Heart left ventricle (tissue), 16 donors: Measurements from ENCODE around the gene PCDHA6. TPM values are rescaled to one million over a fixed set of nuclear protein-coding genes. Genes with fewer than 3 reads are reported as not detected.
"Not testable (repeated sequence)": the region's sequence is repeated elsewhere in the genome, so short reads cannot be mapped to it uniquely, and the experiment has no call there.

Source experiments
- ATAC-seq, 4 donors: fragments of 200-7000 bp; cut with Tn5 transposase; one replicate each; pipeline ENCODE4 v1.9.1; 2020 to 2022; ENCODE audit warnings: moderate library complexity in 4 of 4, mild to moderate bottlenecking in 3 of 4, moderate number of reproducible peaks in 1 of 4
- DNase-seq, 5 donors: peaks; one replicate each; pipeline ENCODE4 v3.0.0-alpha.2; 2020
- H3K27ac ChIP-seq, 12 donors: fragments of 200-600 bp; sonication (generic) in 4 of 12; one replicate each; pipeline versions ENCODE4 v1.5.0 to v1.8.0; 2016 to 2022; ENCODE audit warnings: mild to moderate bottlenecking in 2 of 12
- H3K27me3 ChIP-seq, 9 donors: fragments of 200-600 bp; sonication (generic) in 2 of 9; one replicate each; pipeline versions ENCODE4 v1.5.1 to v1.8.0; 2016 to 2022; ENCODE audit warnings: mild to moderate bottlenecking in 3 of 9
- H3K36me3 ChIP-seq, 9 donors: fragments of 200-600 bp; sonication (generic) in 2 of 9; one replicate each; pipeline versions ENCODE4 v1.5.0 to v1.8.0; 2018 to 2022; ENCODE audit warnings: mild to moderate bottlenecking in 2 of 9
- H3K4me1 ChIP-seq, 12 donors: fragments of 200-600 bp; sonication (generic) in 4 of 12; one replicate each; pipeline versions ENCODE4 v1.5.0 to v1.8.0; 2016 to 2022; ENCODE audit warnings: mild to moderate bottlenecking in 3 of 12
- H3K4me3 ChIP-seq, 12 donors: fragments of 200-600 bp; sonication (generic) in 4 of 12; one replicate each; pipeline versions ENCODE4 v1.5.0 to v1.8.0; 2017 to 2022; ENCODE audit warnings: mild to moderate bottlenecking in 9 of 12, moderate library complexity in 4 of 12
- H3K9me3 ChIP-seq, 12 donors: fragments of 200-600 bp; sonication (generic) in 4 of 12; one replicate each; pipeline versions ENCODE4 v1.5.0 to v1.8.0; 2016 to 2022; ENCODE audit warnings: mild to moderate bottlenecking in 1 of 12
- POLR2A ChIP-seq, 2 donors: fragments of 450-650 bp; IDR thresholded peaks; one replicate each; pipeline ENCODE4 v1.6.1; 2017; ENCODE audit warnings: antibody characterized with exemption in 2 of 2, mild to moderate bottlenecking in 2 of 2, moderate library complexity in 2 of 2
- WGBS, 4 donors: extraction: QIAGEN DNeasy Blood & Tissue Kit in 2 of 4; methylation state at CpG; one replicate each; pipeline versions ENCODE4 v1.1.5 to v1.1.7; 2013 to 2018; 5-methylcytosine and 5-hydroxymethylcytosine counted together
- intact Hi-C, 10 donors: fragments of 100-400 bp; cut with DNase I; formaldehyde crosslinking; loops; one replicate each; pipeline versions ENCODE4 v1.11.1 to v1.14.2; 2022
- polyA plus RNA-seq, 2 donors: library from polyadenylated mRNA; stranded (reverse); fragments of 200-250 nt; gene quantifications; one replicate each; pipeline ENCODE4 v1.2.3, GENCODE V29; 2013
- total RNA-seq, 9 donors: library from RNA; depleted of rRNA in 2 of 9; stranded (reverse); fragments of >200 nt in 2 of 9; fragmentation: NEBNext Ultra II Directional in 3 of 9; extraction: Animal tissue kit (Norgen Biotek cat#: 25700) in 3 of 9; gene quantifications; one replicate each; pipeline versions ENCODE4 v1.1.0 to v1.2.4, GENCODE V29; 2016 to 2023
- TF ChIP-seq, protein P1 (sequence below), 12 donors: fragments of 200-600 bp; sonication (generic) in 4 of 12; IDR thresholded peaks; one replicate each; pipeline versions ENCODE4 v1.5.0 to v1.8.0; 2018 to 2022; ENCODE audit warnings: antibody characterized with exemption in 12 of 12, mild to moderate bottlenecking in 5 of 12
- donor health status: ischemic (EF 13 %, LVEDD 7.1; RV severe dilation, severe dysfunction).
- donor health status: healthy with polysubstance abuse.
- donor health status: DM: no; HTN: yes; CAD: no.
- donor health status: DM: no; HTN: no; CAD: no.
- donor health status: ischemic (EF 25% LVEDD 6.9; RV normal size, moderate dysfunction).
- donor health status: ischemic (EF 25% LVEDD 5.7; RV mildly dilated, moderate dysfunction).
- donor health status: healthy.
- donor health status: DM: yes; HTN: yes; CAD: no.
- donor health status: ischemic (EF 35%, LVEDD 5.7; RV mildly dilated, moderate dysfunction).
- donor health status: nonischemic (EF 11% LVEDD 7.7; RV severe dilation, severe dysfunction).
- donor health status: DM: yes; HTN: yes; CAD: no.
- donor health status: PGD.
- donor health status: ischemic (EF 29% LVEDD 5.4; RV normal size, mild dysfunction).
- donor health status: nonischemic (EF 23%, LVEDD 6.1; RV moderate dilation, normal function).

The PCDHA6 gene
- total and polyA plus RNA-seq, 11 donors, result 0.10 to 0.36 (median 0.29) TPM; not detected in 5

DNA sequence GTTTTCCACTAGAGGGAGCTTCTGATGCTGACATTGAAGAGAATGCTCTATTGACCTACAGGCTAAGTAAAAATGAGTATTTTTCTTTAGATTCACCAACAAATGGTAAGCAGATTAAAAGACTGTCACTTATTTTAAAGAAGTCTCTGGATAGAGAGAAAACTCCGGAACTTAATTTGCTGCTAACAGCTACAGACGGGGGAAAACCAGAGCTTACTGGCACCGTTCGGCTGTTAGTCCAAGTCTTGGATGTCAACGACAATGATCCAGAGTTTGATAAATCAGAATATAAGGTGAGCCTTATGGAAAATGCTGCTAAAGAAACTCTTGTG is 41.8 kb downstream of the PCDHA6 start:
- no peak for TF ChIP-seq POLR2A (IDR thresholded peaks at IDR 0.05)
- TF ChIP-seq, protein P1, sequence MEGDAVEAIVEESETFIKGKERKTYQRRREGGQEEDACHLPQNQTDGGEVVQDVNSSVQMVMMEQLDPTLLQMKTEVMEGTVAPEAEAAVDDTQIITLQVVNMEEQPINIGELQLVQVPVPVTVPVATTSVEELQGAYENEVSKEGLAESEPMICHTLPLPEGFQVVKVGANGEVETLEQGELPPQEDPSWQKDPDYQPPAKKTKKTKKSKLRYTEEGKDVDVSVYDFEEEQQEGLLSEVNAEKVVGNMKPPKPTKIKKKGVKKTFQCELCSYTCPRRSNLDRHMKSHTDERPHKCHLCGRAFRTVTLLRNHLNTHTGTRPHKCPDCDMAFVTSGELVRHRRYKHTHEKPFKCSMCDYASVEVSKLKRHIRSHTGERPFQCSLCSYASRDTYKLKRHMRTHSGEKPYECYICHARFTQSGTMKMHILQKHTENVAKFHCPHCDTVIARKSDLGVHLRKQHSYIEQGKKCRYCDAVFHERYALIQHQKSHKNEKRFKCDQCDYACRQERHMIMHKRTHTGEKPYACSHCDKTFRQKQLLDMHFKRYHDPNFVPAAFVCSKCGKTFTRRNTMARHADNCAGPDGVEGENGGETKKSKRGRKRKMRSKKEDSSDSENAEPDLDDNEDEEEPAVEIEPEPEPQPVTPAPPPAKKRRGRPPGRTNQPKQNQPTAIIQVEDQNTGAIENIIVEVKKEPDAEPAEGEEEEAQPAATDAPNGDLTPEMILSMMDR (IDR thresholded peaks at IDR 0.05), result peak in 2 of 12 donors; percentile 7 to 18
- no peak for ATAC-seq
- intact Hi-C loops, result loop anchor here in 2 of 10 donors (5.0 to 10.0 kb wide), 2 partner anchors 173 to 175 kb away; no protein-coding TSS in a partner anchor
- peaks cover 0 to 81% (median 13%) of the 10 kb centered on the region in 9 donors for H3K27me3 ChIP-seq
- no peak overlapping the region for H3K4me3 ChIP-seq
- 50 to 57% (median 52%) methylated on average over 5 of the region's 5 CpGs for WGBS, 4 donors
- no peaks in the 10 kb centered on the region for H3K4me1 ChIP-seq
- H3K36me3 ChIP-seq, result no peaks in the 10 kb centered on the region
- no peak overlapping the region for H3K27ac ChIP-seq
- no peak for DNase-seq
- peaks cover 0 to 30% (median 15%) of the 10 kb centered on the region in 12 donors for H3K9me3 ChIP-seq

DNA sequence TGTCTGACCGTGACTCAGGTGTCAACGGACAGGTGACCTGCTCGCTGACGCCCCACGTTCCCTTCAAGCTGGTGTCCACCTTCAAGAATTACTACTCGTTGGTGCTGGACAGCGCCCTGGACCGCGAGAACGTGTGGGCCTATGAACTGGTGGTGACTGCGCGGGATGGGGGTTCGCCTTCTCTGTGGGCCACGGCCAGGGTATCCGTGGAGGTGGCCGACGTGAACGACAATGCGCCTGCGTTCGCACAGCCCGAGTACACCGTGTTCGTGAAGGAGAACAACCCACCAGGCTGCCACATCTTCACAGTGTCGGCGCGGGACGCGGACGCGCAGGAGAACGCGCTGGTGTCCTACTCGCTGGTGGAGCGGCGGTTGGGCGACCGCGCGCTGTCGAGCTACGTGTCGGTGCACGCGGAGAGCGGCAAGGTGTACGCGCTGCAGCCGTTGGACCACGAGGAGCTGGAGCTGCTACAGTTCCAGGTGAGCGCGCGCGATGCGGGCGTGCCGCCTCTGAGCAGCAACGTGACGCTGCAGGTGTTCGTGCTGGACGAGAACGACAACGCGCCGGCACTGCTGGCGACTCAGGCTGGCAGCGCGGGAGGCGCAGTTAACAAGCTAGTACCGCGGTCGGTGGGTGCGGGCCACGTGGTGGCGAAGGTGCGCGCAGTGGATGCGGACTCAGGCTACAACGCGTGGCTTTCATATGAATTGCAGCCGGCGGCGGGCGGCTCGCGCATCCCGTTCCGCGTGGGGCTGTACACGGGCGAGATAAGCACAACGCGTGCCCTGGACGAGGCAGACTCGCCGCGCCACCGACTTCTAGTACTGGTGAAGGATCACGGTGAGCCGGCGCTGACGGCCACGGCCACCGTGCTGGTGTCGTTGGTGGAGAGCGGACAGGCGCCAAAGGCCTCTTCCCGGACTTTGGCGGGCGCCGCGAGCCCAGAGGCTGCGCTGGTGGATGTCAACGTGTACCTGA is 42.8 kb downstream of the PCDHA6 start:
- TF ChIP-seq, protein P1 (IDR thresholded peaks at IDR 0.05), result no peak
- TF ChIP-seq POLR2A (IDR thresholded peaks at IDR 0.05), result no peak
- Histone ChIP-seq H3K4me3 (no peak overlapping the region), H3K27ac (no peak overlapping the region), H3K9me3 (peaks cover 0 to 38% (median 16%) of the 10 kb centered on the region in 12 donors), H3K4me1 (no peaks in the 10 kb centered on the region), H3K36me3 (no peaks in the 10 kb centered on the region), H3K27me3 (peaks cover 0 to 84% (median 18%) of the 10 kb centered on the region in 9 donors)
- WGBS, 4 donors, result 35 to 53% (median 48%) methylated on average over 56 to 114 of the region's 114 CpGs
- intact Hi-C loops, result loop anchor here in 1 of 10 donors (10.0 kb wide), 1 partner anchor 174 kb away; no protein-coding TSS in a partner anchor
- ATAC-seq (no peak), DNase-seq (peak in 1 of 5 donors; percentile 55)

DNA sequence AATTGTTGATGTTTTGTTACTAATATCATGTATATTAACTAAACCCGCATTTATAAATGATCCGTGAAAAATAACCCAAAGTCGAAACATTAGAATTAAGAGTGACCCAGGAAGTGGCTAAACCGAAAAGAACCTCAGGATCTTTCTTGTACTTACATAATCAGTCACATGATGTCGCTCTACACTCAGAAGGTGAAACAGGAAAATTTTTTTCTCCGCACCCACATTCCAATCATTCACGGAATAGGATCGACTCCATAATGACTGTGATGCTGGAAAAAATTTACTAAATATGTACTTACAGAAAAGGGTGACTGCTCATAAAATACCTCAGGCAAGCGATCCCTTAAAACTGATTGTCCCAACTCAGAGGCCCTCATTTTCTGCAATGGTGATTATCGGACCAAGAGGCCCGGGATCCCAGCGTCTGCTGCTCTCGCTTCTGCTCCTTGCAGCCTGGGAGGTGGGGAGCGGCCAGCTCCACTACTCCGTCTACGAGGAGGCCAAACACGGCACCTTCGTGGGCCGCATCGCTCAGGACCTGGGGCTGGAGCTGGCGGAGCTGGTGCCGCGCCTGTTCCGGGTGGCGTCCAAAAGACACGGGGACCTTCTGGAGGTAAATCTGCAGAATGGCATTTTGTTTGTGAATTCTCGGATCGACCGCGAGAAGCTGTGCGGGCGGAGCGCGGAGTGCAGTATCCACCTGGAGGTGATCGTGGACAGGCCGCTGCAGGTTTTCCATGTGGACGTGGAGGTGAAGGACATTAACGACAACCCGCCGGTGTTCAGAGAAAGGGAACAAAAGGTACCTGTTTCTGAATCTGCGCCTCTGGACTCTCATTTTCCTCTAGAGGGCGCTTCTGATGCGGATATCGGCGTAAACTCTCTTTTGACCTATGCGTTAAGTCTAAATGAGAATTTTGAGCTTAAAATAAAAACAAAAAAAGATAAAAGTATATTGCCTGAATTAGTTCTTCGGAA is 47.6 kb downstream of the PCDHA6 start, which contains the start of gene PCDHA12:
PCDHA12 (plus strand) TSS at position 224 of the 981 bp plus-strand sequence; CDS start at position 389, 165 bp downstream.
- Histone ChIP-seq H3K9me3 (peaks cover 0 to 42% (median 16%) of the 10 kb centered on the region in 12 donors), H3K36me3 (no peaks in the 10 kb centered on the region), H3K4me3 (peak within 1 kb of the TSS in 1 of 12 donors; percentile 5), H3K27me3 (peaks cover 0 to 90% (median 38%) of the 10 kb centered on the region in 9 donors), H3K27ac (no peak within 1 kb of the TSS), H3K4me1 (no peaks in the 10 kb centered on the region)
- WGBS, 4 donors, result 13 to 25% (median 17%) methylated on average over 33 to 47 of the region's 47 CpGs
- DNase-seq (no peak), ATAC-seq (no peak)
- TF ChIP-seq, protein P1 (IDR thresholded peaks at IDR 0.05), result no peak
- TF ChIP-seq POLR2A (IDR thresholded peaks at IDR 0.05), result no peak
- intact Hi-C loops, result loop anchor here in 1 of 10 donors (10.0 kb wide), 1 partner anchor 169 kb away; no protein-coding TSS in a partner anchor

DNA sequence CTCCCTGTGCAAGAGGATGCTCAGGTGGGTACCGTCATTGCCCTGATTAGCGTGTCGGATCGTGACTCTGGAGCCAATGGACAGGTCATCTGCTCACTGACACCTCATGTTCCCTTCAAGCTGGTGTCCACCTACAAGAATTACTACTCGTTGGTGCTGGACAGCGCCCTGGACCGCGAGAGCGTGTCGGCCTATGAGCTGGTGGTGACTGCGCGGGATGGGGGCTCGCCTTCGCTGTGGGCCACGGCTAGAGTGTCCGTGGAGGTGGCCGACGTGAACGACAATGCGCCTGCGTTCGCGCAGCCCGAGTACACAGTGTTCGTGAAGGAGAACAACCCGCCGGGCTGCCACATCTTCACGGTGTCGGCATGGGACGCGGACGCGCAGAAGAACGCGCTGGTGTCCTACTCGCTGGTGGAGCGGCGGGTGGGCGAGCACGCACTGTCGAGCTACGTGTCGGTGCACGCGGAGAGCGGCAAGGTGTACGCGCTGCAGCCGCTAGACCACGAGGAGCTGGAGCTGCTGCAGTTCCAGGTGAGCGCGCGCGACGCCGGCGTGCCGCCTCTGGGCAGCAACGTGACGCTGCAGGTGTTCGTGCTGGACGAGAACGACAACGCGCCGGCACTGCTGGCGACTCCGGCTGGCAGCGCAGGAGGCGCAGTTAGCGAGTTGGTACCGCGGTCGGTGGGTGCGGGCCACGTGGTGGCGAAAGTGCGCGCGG is 48.9 kb downstream of the PCDHA6 start:
- H3K27ac ChIP-seq, result not testable (repeated sequence)

More for the DNA sequence above, 48.9 kb downstream of the PCDHA6 start:
- not testable (repeated sequence) for ATAC-seq, DNase-seq, H3K36me3 ChIP-seq, H3K4me1 ChIP-seq, H3K4me3 ChIP-seq
- 30 to 43% (median 41%) methylated on average over 56 to 80 of the region's 80 CpGs for WGBS, 4 donors
- Histone ChIP-seq H3K9me3 (peaks cover 0 to 41% (median 11%) of the 10 kb centered on the region in 12 donors), H3K27me3 (peaks cover 0 to 90% (median 30%) of the 10 kb centered on the region in 9 donors)
- intact Hi-C loops, result loop anchor here in 1 of 10 donors (10.0 kb wide), 1 partner anchor 168 kb away; no protein-coding TSS in a partner anchor
